Fibroblast of skin of left biceps (primary cell): Measurements from ENCODE around the gene SLC6A4.

Experiments
- DNase-seq, 2 experiments: peaks; one replicate each; pipeline ENCODE4 v3.0.0-alpha.2; 2013; ENCODE audit warnings: low read depth in 2 of 2

Gene SLC6A4

DNA sequence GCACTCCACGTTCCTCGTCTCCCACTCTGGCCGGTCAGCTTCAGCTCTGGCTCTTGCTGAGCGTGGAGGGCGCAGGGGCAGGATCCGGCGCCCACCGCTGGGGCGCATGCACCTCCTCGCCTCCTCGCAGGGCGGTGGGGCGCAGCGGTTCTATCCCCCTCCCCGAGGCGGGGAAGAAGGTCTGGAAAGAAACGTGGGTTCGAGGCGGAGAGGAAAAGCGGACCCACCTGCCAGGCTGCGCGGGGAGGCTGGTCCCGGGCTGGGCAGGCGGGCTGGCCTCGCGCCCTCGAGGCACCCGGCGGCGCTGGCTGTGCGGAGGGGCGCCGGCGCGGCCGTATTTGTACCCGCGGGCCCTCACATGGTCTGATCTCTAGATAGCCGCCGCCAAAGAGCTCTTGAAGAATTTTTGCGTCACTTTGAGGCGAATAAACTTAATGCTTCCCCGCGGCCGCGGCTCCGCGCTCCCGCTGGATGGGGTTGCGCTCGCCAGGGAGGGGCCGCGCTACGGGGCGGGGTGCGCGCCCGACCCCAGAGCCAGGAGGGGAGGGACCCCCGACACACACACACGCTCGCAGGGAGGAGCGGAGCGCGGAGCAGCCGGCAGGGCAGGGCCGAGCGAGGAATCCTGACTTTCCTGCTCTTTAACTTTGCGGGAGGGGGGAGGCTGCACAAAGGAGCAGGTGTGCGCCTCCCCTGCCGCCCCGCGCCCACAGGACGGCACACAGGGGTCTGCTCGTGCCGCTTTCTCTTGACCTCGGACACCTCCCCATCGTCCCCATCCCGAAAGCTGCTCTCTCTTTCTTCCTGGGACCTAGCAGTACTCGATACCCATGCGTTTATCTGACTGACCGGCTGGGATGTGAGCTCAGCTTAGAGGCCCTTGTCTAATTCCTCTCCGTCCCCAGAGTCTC is at the start of gene SLC6A4:
SLC6A4 (minus strand) TSS at position 312 of the 911 bp plus-strand sequence. CDS start 13,739 bp downstream, outside the sequence.
- DNase-seq, result no peak

- DNase-seq, result no peak
Observed at GRCh38 chr17:30279156-30279555, 43.7 kb upstream of the SLC6A4 start.

DNA sequence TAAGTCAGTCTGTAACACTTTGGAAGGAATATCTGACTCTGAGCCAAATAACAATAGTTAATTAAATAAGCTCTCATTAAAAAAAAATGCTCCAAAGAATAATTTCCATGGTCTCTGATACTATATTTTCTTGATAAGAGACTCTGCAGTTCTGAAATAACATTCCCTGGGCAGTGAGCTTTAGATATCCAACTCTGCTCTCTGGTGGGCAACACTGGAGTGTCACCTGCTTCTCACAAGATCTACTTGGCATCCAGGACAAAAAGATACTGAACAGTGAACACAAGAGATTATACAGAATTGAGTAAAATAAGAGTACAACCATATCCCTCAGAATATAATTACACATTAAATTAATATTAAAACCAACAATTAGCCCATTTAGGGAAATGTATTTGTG is 42.5 kb upstream of the SLC6A4 start:
- DNase-seq, result no peak

- DNase-seq, result no peak
Observed at GRCh38 chr17:30275911-30276310, 40.4 kb upstream of the SLC6A4 start.

GRCh38 chr17:30274887-30275286 is 39.4 kb upstream of the SLC6A4 start:
- no peak for DNase-seq

DNA sequence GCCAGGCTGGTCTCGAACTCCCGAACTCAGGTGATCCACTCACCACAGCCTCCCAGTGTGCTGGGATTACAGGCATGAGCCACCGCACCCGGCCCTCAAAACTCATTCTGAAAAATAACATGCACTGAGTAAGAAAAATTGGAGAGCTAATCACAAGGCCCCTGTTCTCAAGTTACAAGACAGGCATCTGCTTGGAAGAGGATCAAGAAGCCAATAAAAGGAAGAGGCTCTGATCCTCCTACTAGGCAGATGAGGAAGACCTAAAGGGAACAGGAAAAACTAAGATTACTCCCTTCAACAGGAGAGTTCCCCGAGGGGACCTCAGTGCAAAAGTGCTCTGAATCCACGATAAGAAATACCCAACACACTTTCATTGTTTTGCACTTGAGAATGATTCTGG is 37.9 kb upstream of the SLC6A4 start:
- no peak for DNase-seq

DNA sequence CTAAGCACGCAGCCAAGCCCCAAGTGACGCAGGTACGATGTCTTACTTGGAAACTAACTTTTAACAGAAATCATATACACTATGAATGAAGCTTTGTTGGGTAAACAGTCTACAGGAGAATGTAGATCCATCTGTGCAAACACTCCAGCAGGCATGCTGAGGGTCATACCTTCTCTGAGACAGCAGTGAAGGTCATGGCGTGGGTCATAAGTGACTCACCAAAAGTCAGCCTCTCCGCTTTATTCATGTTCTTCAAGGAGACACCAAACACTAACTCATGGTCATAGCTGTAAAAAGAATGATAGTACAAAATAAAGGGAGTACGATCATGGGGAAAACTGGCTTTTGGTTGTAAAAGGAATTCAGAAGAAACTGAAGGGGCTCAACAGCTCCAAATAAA is 35.6 kb upstream of the SLC6A4 start:
- DNase-seq, result no peak

- DNase-seq, result no peak
Observed at GRCh38 chr17:30267625-30268024, 32.1 kb upstream of the SLC6A4 start.

GRCh38 chr17:30263552-30264333 is 28.2 kb upstream of the SLC6A4 start:
- no peak for DNase-seq

GRCh38 chr17:30256756-30257506 is 21.4 kb upstream of the SLC6A4 start:
- no peak for DNase-seq

- DNase-seq, result no peak
Observed at GRCh38 chr17:30254150-30254549, 18.7 kb upstream of the SLC6A4 start.

- DNase-seq, result no peak
Observed at GRCh38 chr17:30253312-30253711, 17.8 kb upstream of the SLC6A4 start.

DNA sequence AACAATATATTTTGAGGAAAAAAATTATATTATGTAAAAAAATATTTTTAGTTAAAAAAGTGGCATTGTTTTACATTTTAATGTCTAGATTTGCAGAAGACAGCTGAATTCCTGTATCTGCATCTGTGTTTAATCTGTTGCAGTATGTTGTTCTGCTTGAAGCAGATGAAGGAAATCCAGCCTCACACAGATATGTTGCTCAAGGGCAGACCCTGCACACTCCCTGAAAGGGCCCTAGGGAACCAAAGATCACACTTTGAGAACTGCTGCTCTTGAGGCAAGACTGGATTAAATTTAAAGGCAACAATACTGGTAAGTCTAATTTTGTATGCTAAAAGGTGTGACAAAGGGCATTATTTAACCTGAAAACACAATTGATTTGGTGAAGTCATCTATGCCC is 16.4 kb upstream of the SLC6A4 start:
- DNase-seq, result no peak

- no peak for DNase-seq
Observed at GRCh38 chr17:30249460-30249859, 14.0 kb upstream of the SLC6A4 start.

- no peak for DNase-seq
Observed at GRCh38 chr17:30248786-30249185, 13.3 kb upstream of the SLC6A4 start.

DNA sequence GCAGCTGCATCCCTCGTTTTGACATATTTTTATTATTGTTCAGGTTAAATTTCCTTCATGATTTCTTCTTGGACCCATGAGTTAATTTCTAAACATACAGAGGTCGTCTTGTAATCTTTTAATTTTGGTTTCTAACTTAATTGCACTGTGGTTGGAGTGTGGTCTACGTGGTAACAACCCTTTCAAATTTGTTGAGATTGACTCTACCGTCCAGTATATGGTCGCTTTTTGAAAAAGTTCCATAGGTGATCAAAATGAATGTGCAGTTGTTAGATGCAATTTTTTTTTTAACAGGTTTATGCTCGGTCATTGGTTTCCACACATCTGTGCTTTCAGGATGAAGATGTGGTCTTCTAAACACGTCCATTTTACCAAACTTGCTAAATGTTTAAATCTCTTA is 11.0 kb upstream of the SLC6A4 start:
- DNase-seq, result no peak

- DNase-seq, result no peak
Observed at GRCh38 chr17:30244853-30245385, 9.4 kb upstream of the SLC6A4 start.

DNA sequence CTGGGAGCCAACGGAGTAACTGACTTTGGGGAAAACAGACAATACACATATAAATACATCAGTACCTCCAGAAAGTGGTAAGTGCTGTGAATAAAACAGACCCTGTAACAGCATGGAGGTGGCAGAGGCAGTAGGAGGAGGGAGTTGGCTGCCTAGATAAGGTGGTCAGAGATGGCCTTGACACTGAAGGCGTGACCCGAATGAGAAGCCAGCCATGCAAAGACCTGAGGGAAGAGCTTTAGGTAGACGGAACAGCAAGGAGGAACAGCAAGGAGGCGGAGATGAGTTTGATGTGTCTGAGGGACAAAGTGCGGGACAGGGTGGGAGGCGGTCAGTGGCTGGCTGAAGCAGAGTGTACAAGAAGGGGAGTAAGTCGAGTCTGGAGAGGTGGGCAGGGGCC is 8.1 kb upstream of the SLC6A4 start:
- no peak for DNase-seq

DNA sequence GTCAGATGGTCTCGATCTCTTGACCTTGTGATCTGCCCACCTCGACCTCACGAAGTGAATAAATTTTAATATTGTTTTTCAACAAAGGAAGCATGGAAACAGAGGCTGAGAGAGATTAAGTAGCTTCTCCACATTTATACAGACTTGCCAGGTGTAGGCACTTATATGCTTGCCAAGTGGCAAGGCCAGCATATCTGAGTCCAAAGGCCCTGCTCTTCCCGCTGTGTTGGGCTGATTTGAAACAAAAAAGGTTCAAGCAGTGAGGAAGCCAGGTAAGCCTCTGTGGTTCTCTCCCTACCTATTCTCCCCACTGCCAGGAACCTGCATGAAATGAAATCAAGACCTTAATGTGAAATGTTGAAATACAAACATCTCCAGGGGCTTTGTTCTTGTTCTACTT is 7.5 kb upstream of the SLC6A4 start:
- no peak for DNase-seq

DNA sequence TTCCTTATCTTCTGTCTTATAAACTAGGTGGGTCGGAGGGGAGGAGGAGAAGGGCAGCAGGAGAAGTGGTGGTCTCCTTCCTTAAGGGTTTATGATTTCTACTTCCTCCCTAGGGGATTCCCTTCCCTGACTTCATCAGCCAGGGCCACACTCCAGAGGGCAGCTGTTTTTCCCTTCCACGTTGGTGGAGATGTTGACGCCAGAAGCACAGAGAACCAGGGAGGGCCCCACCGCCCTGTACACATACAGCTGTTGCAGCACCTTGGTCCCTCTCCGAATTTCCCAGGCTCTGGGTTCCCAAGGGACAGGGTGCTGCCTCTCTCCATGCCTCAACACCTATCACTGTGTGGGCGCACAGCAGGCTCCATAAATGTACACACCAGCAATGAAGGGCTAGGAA is 5.6 kb upstream of the SLC6A4 start:
- DNase-seq, result no peak

- no peak for DNase-seq
Observed at GRCh38 chr17:30240177-30240576, 4.7 kb upstream of the SLC6A4 start.

- DNase-seq, result no peak
Observed at GRCh38 chr17:30239089-30239462, 3.6 kb upstream of the SLC6A4 start.
